ENCODE measurements around the gene RAP1GDS1. TPM values are rescaled to one million over a fixed set of nuclear protein-coding genes. Genes with fewer than 3 reads are reported as not detected.
A peak's percentile ranks its signal among the peaks of the same experiment; 100 is the strongest.

Gene RAP1GDS1
- total and polyA plus RNA-seq, 7 donors, result 5.6 to 12.4 (median 9.9) TPM

DNA sequence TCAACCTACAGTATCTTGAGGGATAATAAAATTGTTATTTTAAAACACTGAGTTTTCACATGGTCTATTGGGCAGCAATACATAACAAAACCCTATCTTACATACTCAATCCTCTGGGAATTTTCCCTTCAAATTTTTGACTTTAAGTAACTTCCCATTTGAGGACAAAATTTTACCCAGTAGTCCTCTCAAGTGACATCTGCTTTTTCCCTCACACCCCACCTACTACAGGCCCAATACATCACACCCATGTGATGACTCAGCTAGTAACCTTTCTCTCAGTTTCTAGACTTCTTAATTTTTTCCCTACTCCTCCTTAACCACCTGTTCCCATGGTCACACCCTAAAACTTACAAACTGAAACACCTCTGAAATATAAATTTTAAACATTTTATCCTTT lies 12.2 kb upstream of the RAP1GDS1 start:
- no peak for DNase-seq

DNA sequence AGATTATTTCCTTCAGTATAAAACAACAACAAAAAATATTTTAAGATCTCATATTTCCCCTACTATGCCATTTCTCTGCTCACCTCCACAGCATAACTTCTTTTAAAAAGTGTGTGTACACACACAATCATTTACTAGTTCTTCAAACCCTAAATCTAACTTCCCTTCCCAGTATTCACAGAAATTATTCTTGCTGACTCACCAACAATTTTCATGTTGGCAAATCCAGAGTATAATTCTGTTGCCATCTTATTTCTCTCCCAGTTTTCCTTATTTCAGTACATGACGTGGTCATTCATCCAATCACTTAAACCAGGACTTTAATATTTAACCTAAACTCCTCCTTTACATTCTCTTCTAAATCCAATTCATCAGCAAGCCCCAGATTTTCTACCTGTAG lies 11.4 kb upstream of the RAP1GDS1 start:
- 83 to 91% (median 87%) methylated on average over 1 of the region's 1 CpG for WGBS, 3 donors
- TF ChIP-seq, protein P1, sequence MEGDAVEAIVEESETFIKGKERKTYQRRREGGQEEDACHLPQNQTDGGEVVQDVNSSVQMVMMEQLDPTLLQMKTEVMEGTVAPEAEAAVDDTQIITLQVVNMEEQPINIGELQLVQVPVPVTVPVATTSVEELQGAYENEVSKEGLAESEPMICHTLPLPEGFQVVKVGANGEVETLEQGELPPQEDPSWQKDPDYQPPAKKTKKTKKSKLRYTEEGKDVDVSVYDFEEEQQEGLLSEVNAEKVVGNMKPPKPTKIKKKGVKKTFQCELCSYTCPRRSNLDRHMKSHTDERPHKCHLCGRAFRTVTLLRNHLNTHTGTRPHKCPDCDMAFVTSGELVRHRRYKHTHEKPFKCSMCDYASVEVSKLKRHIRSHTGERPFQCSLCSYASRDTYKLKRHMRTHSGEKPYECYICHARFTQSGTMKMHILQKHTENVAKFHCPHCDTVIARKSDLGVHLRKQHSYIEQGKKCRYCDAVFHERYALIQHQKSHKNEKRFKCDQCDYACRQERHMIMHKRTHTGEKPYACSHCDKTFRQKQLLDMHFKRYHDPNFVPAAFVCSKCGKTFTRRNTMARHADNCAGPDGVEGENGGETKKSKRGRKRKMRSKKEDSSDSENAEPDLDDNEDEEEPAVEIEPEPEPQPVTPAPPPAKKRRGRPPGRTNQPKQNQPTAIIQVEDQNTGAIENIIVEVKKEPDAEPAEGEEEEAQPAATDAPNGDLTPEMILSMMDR (IDR thresholded peaks at IDR 0.05), result no peak
- Histone ChIP-seq H3K4me3 (no peak overlapping the region), H3K36me3 (ENCODE audit: insufficient read depth in 1 of 2, low read depth in 1 of 2) (no peaks in the 10 kb centered on the region), H3K4me1 (no peaks in the 10 kb centered on the region), H3K27me3 (ENCODE audit: insufficient read depth in 3 of 3, low read length in 2 of 3) (no peaks in the 10 kb centered on the region), H3K27ac (no peak overlapping the region), H3K9me3 (no peaks in the 10 kb centered on the region)
- intact Hi-C loops (cut with DNase I), result no loop called here
- ATAC-seq, result no peak
- DNase-seq, result no peak

More for the DNA sequence above, 12.2 kb upstream of the RAP1GDS1 start:
- Histone ChIP-seq H3K36me3 (ENCODE audit: insufficient read depth in 1 of 2, low read depth in 1 of 2) (no peaks in the 10 kb centered on the region), H3K4me3 (no peak overlapping the region), H3K4me1 (no peaks in the 10 kb centered on the region), H3K27ac (no peak overlapping the region), H3K9me3 (no peaks in the 10 kb centered on the region), H3K27me3 (ENCODE audit: insufficient read depth in 3 of 3, low read length in 2 of 3) (no peaks in the 10 kb centered on the region)
- ATAC-seq, result no peak
- intact Hi-C loops (cut with DNase I), result no loop called here
- TF ChIP-seq, protein P1 (IDR thresholded peaks at IDR 0.05), result no peak

DNA sequence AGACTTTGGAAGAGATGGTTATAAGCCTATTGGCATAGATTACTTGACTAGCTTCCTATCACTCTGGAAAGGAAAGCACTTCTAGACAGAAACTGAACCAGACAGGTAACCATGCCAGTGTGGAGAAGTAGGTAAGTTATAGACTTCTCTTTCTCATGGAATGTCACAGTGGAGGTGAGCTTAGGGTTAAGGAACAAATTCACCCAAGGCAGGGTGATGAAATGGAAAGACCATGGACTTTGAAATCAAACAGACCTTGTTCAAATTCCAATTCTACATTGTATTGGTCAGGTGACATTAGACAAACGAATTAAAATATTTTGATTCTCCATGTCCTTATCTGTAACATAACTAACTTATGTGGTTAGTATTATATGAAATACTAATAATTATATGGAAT lies 7.7 kb upstream of the RAP1GDS1 start:
- TF ChIP-seq, protein P1 (IDR thresholded peaks at IDR 0.05), result no peak
- intact Hi-C loops (cut with DNase I), result no loop called here
- DNase-seq (no peak), ATAC-seq (no peak)
- 84 to 97% (median 85%) methylated on average over 1 of the region's 1 CpG for WGBS, 3 donors
- Histone ChIP-seq H3K9me3 (no peaks in the 10 kb centered on the region), H3K36me3 (ENCODE audit: insufficient read depth in 1 of 2, low read depth in 1 of 2) (no peaks in the 10 kb centered on the region), H3K4me3 (no peak overlapping the region), H3K27me3 (ENCODE audit: insufficient read depth in 3 of 3, low read length in 2 of 3) (no peaks in the 10 kb centered on the region), H3K4me1 (no peaks in the 10 kb centered on the region), H3K27ac (no peak overlapping the region)

DNA sequence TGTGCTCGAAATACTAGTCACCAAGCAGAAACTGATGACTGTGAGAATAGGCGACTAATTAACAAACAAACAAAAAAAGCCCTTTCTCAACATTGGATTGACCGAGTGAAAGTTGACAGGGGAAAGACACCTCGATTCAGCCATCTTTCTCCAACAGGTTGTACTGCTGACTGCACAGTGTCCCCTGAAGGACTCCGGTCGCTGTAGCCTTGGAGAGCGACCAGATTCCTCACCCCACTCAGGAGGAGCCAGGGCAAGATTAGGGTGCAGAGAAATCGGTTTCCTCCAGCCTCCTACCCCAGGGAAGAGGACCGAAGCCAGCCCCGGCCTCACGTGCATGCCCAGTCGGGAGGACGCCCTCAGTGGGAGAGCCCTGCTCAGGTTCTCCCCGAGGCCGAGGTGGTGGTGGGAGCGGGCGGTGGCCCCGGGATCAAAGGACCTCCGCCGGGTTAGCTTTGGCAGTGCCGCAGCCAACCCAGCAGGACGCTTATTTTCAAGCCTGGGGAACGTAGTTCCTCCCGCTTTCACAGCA lies 1.1 kb upstream of the RAP1GDS1 start:
- Histone ChIP-seq H3K36me3 (ENCODE audit: insufficient read depth in 1 of 2, low read depth in 1 of 2) (no peaks in the 10 kb centered on the region), H3K4me1 (peaks cover 15% of the 10 kb centered on the region), H3K4me3 (peak overlapping the region; percentile 78), H3K27ac (peak overlapping the region; percentile 89), H3K9me3 (no peaks in the 10 kb centered on the region), H3K27me3 (ENCODE audit: insufficient read depth in 3 of 3, low read length in 2 of 3) (no peaks in the 10 kb centered on the region)
- intact Hi-C loops (cut with DNase I), result loop anchor here (5.0 to 10.0 kb wide), 3 partner anchors 118 to 1695 kb away; partner anchors contain the start of genes STPG2 (in 2 of the 2), EIF4E (in 1 of the 2) and H2AZ1 (in 1 of the 2)
- peak; percentile 51 to 69 for DNase-seq
- peak; percentile 28 to 57 (median 32) for ATAC-seq
- 1 to 2% (median 1%) methylated on average over 24 of the region's 24 CpGs for WGBS, 3 donors
- TF ChIP-seq, protein P1 (IDR thresholded peaks at IDR 0.05), result no peak
